IMR-90 (cell line): Measurements from ENCODE around the gene HOXB7. TPM values are rescaled to one million over a fixed set of nuclear protein-coding genes. Genes with fewer than 3 reads are reported as not detected.

Experiments used
- ATAC-seq: fragments of 200-7000 bp; cut with Tn5 transposase; 2 replicates; pipeline ENCODE4 v1.9.1; 2020; ENCODE audit warnings: low read depth, mild to moderate bottlenecking, moderate library complexity
- BruUV-seq: library from RNA; stranded (reverse); fragments of 400-500 nt; replicated peaks from 2 replicates; lab custom pipeline; 2021; lab: Mats Ljungman, UMichigan
- CTCF ChIA-PET: fragments of 300-600 bp; formaldehyde crosslinking; extraction: SDS; loops from one replicate; lab custom pipeline; 2021; ENCODE audit warnings: antibody characterized with exemption; lab: Yijun Ruan, JAX
- POLR2A ChIA-PET: fragments of 300-600 bp; sonication (Branson Sonifier 250); formaldehyde crosslinking; loops from one replicate; lab custom pipeline; 2022; ENCODE audit warnings: antibody characterized with exemption; ENCODE audit not compliant: unreplicated experiment; lab: Charles Lee
- DNase-seq: peaks from one replicate; pipeline ENCODE4 v3.0.0; 2013
- H2AFZ ChIP-seq: replicated peaks from 2 replicates; pipeline ENCODE3; 2013; ENCODE audit warnings: low read length, mild to moderate bottlenecking; ENCODE audit not compliant: poor library complexity
- H2AK5ac ChIP-seq: 2 replicates; pipeline ENCODE4 v1.6.1; 2013; ENCODE audit warnings: low read depth, low read length, inconsistent platforms
- H2AK9ac ChIP-seq: replicated peaks from 2 replicates; pipeline ENCODE3; 2013; ENCODE audit warnings: mild to moderate bottlenecking, low read depth, low read length, moderate library complexity; ENCODE audit not compliant: poor library complexity
- H2BK120ac ChIP-seq: 2 replicates; pipeline ENCODE4 v1.6.1; 2013; ENCODE audit warnings: low read depth, low read length, inconsistent platforms
- H2BK15ac ChIP-seq: 3 replicates; pipeline ENCODE4 v1.6.1; 2013; ENCODE audit warnings: low read depth, low read length, inconsistent platforms
- H2BK20ac ChIP-seq: 2 replicates; pipeline ENCODE4 v1.6.1; 2013; ENCODE audit warnings: low read depth, mild to moderate bottlenecking, inconsistent platforms, low read length, moderate library complexity
- H2BK5ac ChIP-seq: 2 replicates; pipeline ENCODE4 v1.6.1; 2013; ENCODE audit warnings: mild to moderate bottlenecking, low read depth, low read length, inconsistent platforms; ENCODE audit not compliant: poor library complexity, severe bottlenecking
- H3K14ac ChIP-seq: replicated peaks from 2 replicates; pipeline ENCODE4 v1.6.1; 2013; ENCODE audit warnings: low read depth, low read length, inconsistent platforms
- H3K18ac ChIP-seq: 2 replicates; pipeline ENCODE4 v1.6.1; 2013; ENCODE audit warnings: low read depth, low read length, control low read depth
- H3K23ac ChIP-seq: 2 replicates; pipeline ENCODE4 v1.6.1; 2013; ENCODE audit warnings: low read depth, low read length, inconsistent platforms
- H3K27ac ChIP-seq: 2 replicates; pipeline ENCODE4 v1.5.1; 2013; ENCODE audit warnings: mild to moderate bottlenecking, control low read depth, low read length; ENCODE audit not compliant: insufficient read depth
- H3K27me3 ChIP-seq: 2 replicates; pipeline ENCODE4 v1.6.1; 2013; ENCODE audit warnings: low read length; ENCODE audit not compliant: control insufficient read depth, insufficient read depth
- H3K36me3 ChIP-seq: 2 replicates; pipeline ENCODE4 v1.6.1; 2013; ENCODE audit warnings: low read length, mixed read lengths; ENCODE audit not compliant: control insufficient read depth, insufficient read depth
- H3K4ac ChIP-seq: 2 replicates; pipeline ENCODE4 v1.6.1; 2013; ENCODE audit warnings: low read depth, low read length, inconsistent platforms
- H3K4me1 ChIP-seq: 2 replicates; pipeline ENCODE4 v1.6.1; 2013; ENCODE audit warnings: low read length, mixed read lengths; ENCODE audit not compliant: control insufficient read depth, insufficient read depth
- H3K4me2 ChIP-seq: 2 replicates; pipeline ENCODE4 v1.6.1; 2013; ENCODE audit warnings: low read depth, mild to moderate bottlenecking, control low read depth, low read length, moderate library complexity
- H3K4me3 ChIP-seq: 2 replicates; pipeline ENCODE4 v1.5.1; 2013; ENCODE audit warnings: low read depth, mild to moderate bottlenecking, control low read depth, low read length, moderate library complexity; ENCODE audit not compliant: insufficient read depth
- H3K56ac ChIP-seq: 2 replicates; pipeline ENCODE4 v1.6.1; 2013; ENCODE audit warnings: low read length, inconsistent platforms; ENCODE audit not compliant: insufficient read depth; ENCODE audit errors: extremely low read depth
- H3K79me1 ChIP-seq, 2 experiments: 2 replicates each; pipeline ENCODE4 v1.6.1; 2013; ENCODE audit warnings: low read length in 2 of 2, inconsistent platforms in 1 of 2, low read depth in 1 of 2
- H3K9ac ChIP-seq: 2 replicates; pipeline ENCODE4 v1.6.1; 2013; ENCODE audit warnings: low read depth, low read length, control low read depth
- H3K9me1 ChIP-seq: 2 replicates; pipeline ENCODE4 v1.6.1; 2013; ENCODE audit warnings: low read length, inconsistent platforms; ENCODE audit not compliant: insufficient read depth
- H3K9me3 ChIP-seq: 2 replicates; pipeline ENCODE4 v1.6.1; 2013; ENCODE audit warnings: low read length; ENCODE audit not compliant: control insufficient read depth, insufficient read depth
- H4K20me1 ChIP-seq: 2 replicates; pipeline ENCODE4 v1.6.1; 2013; ENCODE audit warnings: low read length, inconsistent platforms; ENCODE audit not compliant: insufficient read depth
- H4K5ac ChIP-seq: 2 replicates; pipeline ENCODE4 v1.6.1; 2013; ENCODE audit warnings: mild to moderate bottlenecking, low read depth, low read length, control low read depth
- H4K8ac ChIP-seq, 2 experiments: 2 replicates each; pipeline ENCODE4 v1.6.1; 2013; ENCODE audit warnings: low read depth in 2 of 2, low read length in 2 of 2, control low read depth in 1 of 2, inconsistent platforms in 1 of 2
- H4K91ac ChIP-seq: 2 replicates; pipeline ENCODE4 v1.6.1; 2013; ENCODE audit warnings: low read depth, low read length, inconsistent platforms; ENCODE audit not compliant: insufficient read depth
- CEBPB ChIP-seq: IDR thresholded peaks from 2 replicates; pipeline ENCODE4 v1.6.1; 2012; ENCODE audit warnings: low read depth, low read length, improper control_type of control experiment
- MXI1 ChIP-seq: IDR thresholded peaks from 2 replicates; pipeline ENCODE4 v1.6.1; 2012; ENCODE audit warnings: low read depth, mild to moderate bottlenecking, low read length, moderate library complexity, borderline replicate concordance
- NFE2L2 ChIP-seq: fragments of 150-350 bp; IDR thresholded peaks from 2 replicates; pipeline ENCODE4 v1.6.1; 2016; ENCODE audit warnings: low read depth, mild to moderate bottlenecking, low read length
- POLR2A ChIP-seq: IDR thresholded peaks from 2 replicates; pipeline ENCODE4 v1.6.1; 2012; ENCODE audit warnings: mild to moderate bottlenecking, low read depth, low read length
- RAD21 ChIP-seq: IDR thresholded peaks from 2 replicates; pipeline ENCODE4 v1.6.1; 2012; ENCODE audit warnings: low read length, improper control_type of control experiment
- RFX5 ChIP-seq: IDR thresholded peaks from 2 replicates; pipeline ENCODE4 v1.8.0; 2012; ENCODE audit warnings: low read depth, mild to moderate bottlenecking, low read length, moderate library complexity
- WGBS, 2 experiments: methylation state at CpG; one replicate each; pipeline versions ENCODE4 v1.1.5 to v1.1.7; 2013; ENCODE audit warnings: missing lambda C conversion rate in 2 of 2; ENCODE audit not compliant: insufficient read length in 1 of 2; ENCODE audit errors: extremely low coverage in 2 of 2; 5-methylcytosine and 5-hydroxymethylcytosine counted together
- dilution Hi-C: fragments of 300-500 bp; cut with HindIII; formaldehyde crosslinking; loops from one replicate; pipeline ENCODE4 v1.14.3; 2018; ENCODE audit warnings: low sequenced_read_pairs; ENCODE audit not compliant: unreplicated experiment
- in situ Hi-C: fragments of 300-500 bp; cut with MboI; formaldehyde crosslinking; loops from 3 replicates; pipeline ENCODE4 v1.14.3; 2019; ENCODE audit warnings: low sequenced_read_pairs, inconsistent platforms, mixed read lengths
- intact Hi-C: fragments of 100-400 bp; cut with micrococcal nuclease; formaldehyde crosslinking; loops from 2 replicates; pipeline ENCODE4 v1.10.0; 2022
- polyA plus RNA-seq, 3 experiments: library from polyadenylated mRNA; depleted of rRNA; stranded (reverse); fragments of >200 nt; gene quantifications; 2 replicates each; pipeline ENCODE4 v1.2.3, GENCODE V29; 2012; ENCODE audit warnings: low replicate concordance in 1 of 3
- total RNA-seq: library from RNA; depleted of rRNA; stranded (reverse); fragments of >200 nt; gene quantifications from 2 replicates; pipeline ENCODE4 v1.2.3, GENCODE V29; 2012
- TF ChIP-seq, protein P1 (sequence below): conservative IDR thresholded peaks from 2 replicates; pipeline ENCODE4 v1.5.1; 2012; ENCODE audit warnings: mild to moderate bottlenecking, low read depth, low read length, improper control_type of control experiment
- TF ChIP-seq, protein P2 (sequence below): fragments of 150-350 bp; IDR thresholded peaks from 2 replicates; pipeline ENCODE4 v1.6.1; 2017; ENCODE audit warnings: mild to moderate bottlenecking, antibody characterized with exemption, low read length, low read depth
- TF ChIP-seq, protein P3 (sequence below): fragments of 150-350 bp; IDR thresholded peaks from 2 replicates; pipeline ENCODE4 v1.6.1; 2016; ENCODE audit warnings: low read depth, mild to moderate bottlenecking, low read length, moderate library complexity, borderline replicate concordance

Gene HOXB7
- total and polyA plus RNA-seq, 2 of the 4 experiments (the other 2 are of a cell fraction) = 1.8 to 6.7 TPM

DNA sequence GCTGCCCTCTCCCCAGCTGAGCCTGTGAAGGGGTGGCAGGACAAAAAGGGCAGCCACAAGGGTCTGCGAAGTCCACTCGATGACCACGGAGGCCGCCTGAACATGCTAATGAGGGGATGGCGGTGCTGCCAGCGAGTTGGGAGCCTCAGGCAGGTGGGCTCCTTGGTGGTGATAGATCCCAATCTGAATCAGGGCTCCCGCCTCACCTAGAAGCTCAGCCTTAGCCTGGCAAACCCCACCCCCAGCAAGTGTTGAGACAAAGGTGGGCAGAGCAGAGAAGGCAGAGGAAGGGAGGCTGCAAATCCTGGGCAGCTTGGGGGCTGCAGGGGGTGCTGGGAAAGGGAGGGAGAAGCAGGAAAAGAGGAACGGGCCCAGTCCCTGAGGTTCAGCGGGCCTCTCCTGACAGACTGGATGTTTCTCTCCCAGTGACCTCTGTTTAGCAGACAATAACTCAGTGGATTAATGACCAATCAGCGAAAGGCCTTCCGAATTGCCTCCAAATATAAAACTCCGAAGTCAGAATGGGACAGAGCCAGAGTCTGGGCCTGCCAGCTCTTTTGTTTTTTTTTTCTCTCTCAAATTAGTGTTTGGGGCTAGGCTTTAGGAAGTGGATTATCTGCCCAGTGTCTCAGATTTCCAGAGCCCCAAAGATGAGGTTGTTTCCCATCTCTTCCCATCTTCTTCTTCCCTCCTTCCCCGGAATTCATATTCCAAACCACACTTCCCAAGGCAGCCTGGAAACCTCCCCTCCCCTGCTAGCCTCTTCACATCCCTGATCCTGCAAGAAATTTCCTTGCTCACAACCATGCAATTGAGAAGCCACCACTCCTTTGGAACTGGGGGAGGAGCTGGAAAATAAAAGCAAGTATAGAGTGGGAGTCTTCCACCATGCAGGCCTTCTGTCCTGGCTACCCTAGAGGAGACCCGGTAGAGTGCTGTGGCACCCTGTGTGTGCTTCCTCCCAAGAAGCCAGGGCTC lies 50.7 kb downstream of the HOXB7 start:
- Histone ChIP-seq H3K56ac (peak overlapping the region; percentile 91; the same call in 1 of the 2 replicates), H3K4ac (peak overlapping the region; percentile 98), H2AK5ac (peak overlapping the region; percentile 81), H3K27me3 (no peaks in the 10 kb centered on the region), H4K20me1 (peaks cover 21% of the 10 kb centered on the region), H3K79me1 (peaks cover 0 to 12% of the 10 kb centered on the region in 2 experiments; a peak in 1 of 4 replicates), H4K5ac (peak overlapping the region; percentile 95), H3K27ac (peak overlapping the region; percentile 93), H2BK20ac (peak overlapping the region; percentile 66), H2AFZ (peak overlapping the region; percentile 60), H2BK120ac (peak overlapping the region; percentile 87), H3K9me3 (no peaks in the 10 kb centered on the region), H4K91ac (peak overlapping the region; percentile 68), H3K23ac (peak overlapping the region; percentile 99), H3K4me1 (peaks cover 69% of the 10 kb centered on the region), H3K9ac (peak overlapping the region; percentile 95), H3K4me2 (peak overlapping the region; percentile 92), H3K9me1 (peaks cover 4% of the 10 kb centered on the region), H3K4me3 (no peak overlapping the region), H3K18ac (peak overlapping the region; percentile 89), H2BK15ac (peak overlapping the region; percentile 61; the same call in 2 of the 3 replicates), H4K8ac (peak overlapping the region; percentile 62 to 74), H3K36me3 (peaks cover 30% of the 10 kb centered on the region; the same call in 1 of the 2 replicates), H3K14ac (peak overlapping the region; percentile 66), H2BK5ac (peak overlapping the region; percentile 95), H2AK9ac (peak overlapping the region; percentile 91)
- DNase-seq = no peak
- in situ Hi-C loops = no loop called here
- CTCF ChIA-PET = interaction anchor here (1.0 kb wide), 1 partner anchor 208 kb away, joined by 3 read pairs; no protein-coding TSS in a partner anchor
- no TSS peak for BruUV-seq
- POLR2A ChIA-PET = interaction anchor here (0.6 to 0.9 kb wide), 5 partner anchors 14 to 538 kb away, joined by 3 to 10 read pairs (median 5); no protein-coding TSS in a partner anchor
- ATAC-seq = no peak
- no CpG with 5 or more reads among the region's 14 CpGs for WGBS, 2 experiments
- intact Hi-C loops = no loop called here
- TF ChIP-seq CEBPB = no peak
- TF ChIP-seq, protein P1, sequence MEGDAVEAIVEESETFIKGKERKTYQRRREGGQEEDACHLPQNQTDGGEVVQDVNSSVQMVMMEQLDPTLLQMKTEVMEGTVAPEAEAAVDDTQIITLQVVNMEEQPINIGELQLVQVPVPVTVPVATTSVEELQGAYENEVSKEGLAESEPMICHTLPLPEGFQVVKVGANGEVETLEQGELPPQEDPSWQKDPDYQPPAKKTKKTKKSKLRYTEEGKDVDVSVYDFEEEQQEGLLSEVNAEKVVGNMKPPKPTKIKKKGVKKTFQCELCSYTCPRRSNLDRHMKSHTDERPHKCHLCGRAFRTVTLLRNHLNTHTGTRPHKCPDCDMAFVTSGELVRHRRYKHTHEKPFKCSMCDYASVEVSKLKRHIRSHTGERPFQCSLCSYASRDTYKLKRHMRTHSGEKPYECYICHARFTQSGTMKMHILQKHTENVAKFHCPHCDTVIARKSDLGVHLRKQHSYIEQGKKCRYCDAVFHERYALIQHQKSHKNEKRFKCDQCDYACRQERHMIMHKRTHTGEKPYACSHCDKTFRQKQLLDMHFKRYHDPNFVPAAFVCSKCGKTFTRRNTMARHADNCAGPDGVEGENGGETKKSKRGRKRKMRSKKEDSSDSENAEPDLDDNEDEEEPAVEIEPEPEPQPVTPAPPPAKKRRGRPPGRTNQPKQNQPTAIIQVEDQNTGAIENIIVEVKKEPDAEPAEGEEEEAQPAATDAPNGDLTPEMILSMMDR = no peak
- TF ChIP-seq POLR2A = no peak
- TF ChIP-seq, protein P2, sequence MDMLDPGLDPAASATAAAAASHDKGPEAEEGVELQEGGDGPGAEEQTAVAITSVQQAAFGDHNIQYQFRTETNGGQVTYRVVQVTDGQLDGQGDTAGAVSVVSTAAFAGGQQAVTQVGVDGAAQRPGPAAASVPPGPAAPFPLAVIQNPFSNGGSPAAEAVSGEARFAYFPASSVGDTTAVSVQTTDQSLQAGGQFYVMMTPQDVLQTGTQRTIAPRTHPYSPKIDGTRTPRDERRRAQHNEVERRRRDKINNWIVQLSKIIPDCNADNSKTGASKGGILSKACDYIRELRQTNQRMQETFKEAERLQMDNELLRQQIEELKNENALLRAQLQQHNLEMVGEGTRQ = no peak
- no peak for TF ChIP-seq RFX5
- TF ChIP-seq, protein P3, sequence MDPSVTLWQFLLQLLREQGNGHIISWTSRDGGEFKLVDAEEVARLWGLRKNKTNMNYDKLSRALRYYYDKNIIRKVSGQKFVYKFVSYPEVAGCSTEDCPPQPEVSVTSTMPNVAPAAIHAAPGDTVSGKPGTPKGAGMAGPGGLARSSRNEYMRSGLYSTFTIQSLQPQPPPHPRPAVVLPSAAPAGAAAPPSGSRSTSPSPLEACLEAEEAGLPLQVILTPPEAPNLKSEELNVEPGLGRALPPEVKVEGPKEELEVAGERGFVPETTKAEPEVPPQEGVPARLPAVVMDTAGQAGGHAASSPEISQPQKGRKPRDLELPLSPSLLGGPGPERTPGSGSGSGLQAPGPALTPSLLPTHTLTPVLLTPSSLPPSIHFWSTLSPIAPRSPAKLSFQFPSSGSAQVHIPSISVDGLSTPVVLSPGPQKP = no peak
- TF ChIP-seq MXI1 = no peak
- no peak for TF ChIP-seq RAD21
- TF ChIP-seq NFE2L2 = no peak
- dilution Hi-C loops = no loop called here
